GM18507 (cell line): ENCODE data around the gene UBE2D3.
"Not testable (repeated sequence)": the region's sequence is repeated elsewhere in the genome, so short reads cannot be mapped to it uniquely, and the experiment has no call there.

ENCODE experiments used
- DNase-seq: peaks from one replicate; pipeline ENCODE4 v3.0.0; 2011; ENCODE audit warnings: low read depth; ENCODE audit not compliant: insufficient read length; ENCODE audit errors: extremely low spot score
- FAIRE-seq: peaks from 2 replicates; lab custom pipeline; 2011; peaks lifted over from hg19 to GRCh38; lab: Jason Lieb, UNC

Gene UBE2D3

DNA sequence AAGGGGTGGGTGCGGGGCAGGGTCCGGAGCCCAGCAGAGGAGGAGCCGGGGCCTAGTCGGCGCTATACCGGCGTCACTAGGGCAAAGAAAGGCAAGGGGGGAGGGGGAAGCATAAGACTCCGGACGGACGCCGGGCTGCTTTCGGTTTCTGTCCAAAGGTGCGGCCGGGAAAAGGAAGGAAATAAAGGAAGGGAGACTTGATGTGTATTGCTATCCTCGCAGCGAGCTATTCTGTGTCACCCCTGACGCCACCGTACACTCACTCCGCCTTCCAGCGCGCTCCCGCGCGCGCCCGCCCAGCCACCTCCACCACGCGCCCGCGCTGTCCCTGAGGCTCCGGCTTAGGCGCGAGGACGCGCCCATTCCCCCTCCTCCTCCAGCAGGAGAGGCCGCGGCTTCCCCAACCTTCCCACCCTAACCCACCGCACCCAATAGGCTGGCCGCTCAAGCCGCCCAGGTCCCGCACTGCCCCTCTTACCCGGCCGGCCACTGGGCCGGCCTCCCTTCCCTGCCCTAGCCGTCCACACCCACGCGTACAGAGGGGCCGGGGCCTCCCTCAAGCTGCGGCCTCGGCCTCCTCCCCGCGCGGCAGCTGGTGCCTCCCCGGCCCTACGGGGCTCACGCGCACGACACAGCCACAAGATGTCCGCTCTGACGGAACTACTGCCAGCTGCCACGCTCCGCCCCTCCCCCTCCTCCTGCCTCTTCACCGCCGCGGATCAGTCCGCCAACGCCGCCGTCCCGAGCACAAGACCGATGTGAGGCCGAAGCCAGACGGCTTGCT, at the start of gene UBE2D3:
TSS of gene UBE2D3 (minus strand) at position 662 of the 784 bp plus-strand sequence. CDS start 1,043 bp downstream, outside the sequence.
- FAIRE-seq (peak; percentile 86), DNase-seq (peak; percentile 47)

DNA sequence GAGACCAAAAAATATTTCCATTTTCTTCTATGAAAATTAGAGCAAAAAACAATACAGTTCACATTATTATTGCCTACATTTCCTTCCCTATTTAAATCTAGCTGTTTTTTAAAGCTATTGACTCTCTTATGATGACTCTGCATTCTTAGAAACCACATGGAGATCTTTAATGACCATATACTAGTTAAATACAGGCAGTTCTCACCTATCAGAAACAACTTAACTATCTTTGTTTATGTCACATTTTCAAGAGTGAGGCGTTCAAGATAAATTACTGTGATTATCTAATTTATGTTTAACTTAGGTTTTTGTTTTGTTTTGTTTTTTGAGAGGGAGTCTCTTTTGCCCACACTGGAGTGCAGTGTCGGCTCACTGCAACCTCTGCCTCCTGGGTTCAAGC, 44.4 kb upstream of the UBE2D3 start:
- FAIRE-seq = no peak
- no peak for DNase-seq

DNA sequence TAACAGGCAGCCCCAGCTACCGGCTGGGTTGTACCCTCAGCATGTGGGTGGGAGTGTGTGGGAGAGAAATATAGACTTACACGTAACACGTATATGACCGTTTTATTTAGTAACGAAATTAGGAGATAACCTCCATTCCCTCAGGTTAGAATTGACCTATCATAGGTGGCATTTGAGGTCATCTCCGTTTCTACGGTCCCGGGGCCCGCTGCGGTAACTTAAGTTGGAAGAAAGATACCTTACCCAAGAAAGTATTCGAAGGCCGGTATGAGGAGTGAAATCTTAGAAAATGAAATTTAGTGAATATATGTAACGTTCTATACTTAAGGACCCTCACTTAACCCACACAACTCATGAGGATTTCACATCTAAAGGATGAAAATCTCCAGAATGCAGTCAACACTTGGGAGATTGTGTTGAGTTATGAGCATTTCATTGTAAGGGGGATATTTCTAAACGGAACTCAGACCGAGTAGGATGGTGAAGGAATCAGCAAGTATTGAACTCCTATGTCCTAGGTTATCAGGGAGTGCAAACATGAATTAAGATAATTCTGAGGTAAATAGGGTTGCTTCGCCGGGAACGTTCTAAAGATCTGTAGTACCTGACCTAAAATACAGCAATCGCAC, 42.3 kb upstream of the UBE2D3 start:
- peak; percentile 42 for FAIRE-seq

GRCh38 chr4:102868781-102869568, 41.6 kb upstream of the UBE2D3 start, which contains the start of gene CISD2:
TSS of gene CISD2 (plus strand) at chr4:102868992. CDS start at chr4:102869085, 93 bp downstream.
- DNase-seq (peak; percentile 74), FAIRE-seq (peak; percentile 92)

More for the DNA sequence above, 42.3 kb upstream of the UBE2D3 start:
- DNase-seq = no peak

GRCh38 chr4:102868153-102868780, 40.9 kb upstream of the UBE2D3 start:
- DNase-seq (no peak), FAIRE-seq (no peak)

GRCh38 chr4:102867278-102868152, 40.2 kb upstream of the UBE2D3 start:
- FAIRE-seq (peak; percentile 88), DNase-seq (no peak)

GRCh38 chr4:102865327-102865726, 38.0 kb upstream of the UBE2D3 start:
- not testable (repeated sequence) for FAIRE-seq, DNase-seq

- DNase-seq = no peak
- no peak for FAIRE-seq
Measured at GRCh38 chr4:102862747-102863146, 35.4 kb upstream of the UBE2D3 start.

- no peak for DNase-seq
Measured at GRCh38 chr4:102862016-102862415, 34.7 kb upstream of the UBE2D3 start.

GRCh38 chr4:102860611-102861324, 33.4 kb upstream of the UBE2D3 start:
- DNase-seq (no peak), FAIRE-seq (no peak)

More at GRCh38 chr4:102862016-102862415, 34.7 kb upstream of the UBE2D3 start:
- FAIRE-seq = no peak

GRCh38 chr4:102858828-102859464, 31.6 kb upstream of the UBE2D3 start:
- peak; percentile 18 for FAIRE-seq
- DNase-seq = no peak

GRCh38 chr4:102850370-102850769, 23.0 kb upstream of the UBE2D3 start:
- DNase-seq (no peak), FAIRE-seq (no peak)

- DNase-seq = no peak
- FAIRE-seq = peak; percentile 46
Measured at GRCh38 chr4:102849579-102850104, 22.3 kb upstream of the UBE2D3 start.

DNA sequence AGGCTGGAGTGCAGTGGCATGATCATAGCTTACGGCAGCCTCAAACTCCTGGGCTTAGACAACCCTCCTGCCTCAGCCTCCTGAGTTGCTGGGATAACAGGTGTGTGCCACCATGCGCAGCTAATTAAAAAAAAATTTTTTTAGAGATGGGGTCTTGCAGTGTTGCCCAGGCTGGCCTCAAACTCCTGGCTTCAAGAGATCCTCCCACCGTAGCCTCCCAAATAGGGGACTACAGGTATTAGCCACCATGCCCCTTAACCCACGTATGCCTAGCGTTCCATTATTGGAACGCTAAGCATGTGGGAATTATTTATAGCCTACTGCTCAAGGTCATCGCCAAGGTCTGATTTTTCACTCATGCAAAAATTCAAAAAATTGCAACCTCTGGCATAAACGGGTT, 20.3 kb upstream of the UBE2D3 start:
- no peak for FAIRE-seq
- no peak for DNase-seq

DNA sequence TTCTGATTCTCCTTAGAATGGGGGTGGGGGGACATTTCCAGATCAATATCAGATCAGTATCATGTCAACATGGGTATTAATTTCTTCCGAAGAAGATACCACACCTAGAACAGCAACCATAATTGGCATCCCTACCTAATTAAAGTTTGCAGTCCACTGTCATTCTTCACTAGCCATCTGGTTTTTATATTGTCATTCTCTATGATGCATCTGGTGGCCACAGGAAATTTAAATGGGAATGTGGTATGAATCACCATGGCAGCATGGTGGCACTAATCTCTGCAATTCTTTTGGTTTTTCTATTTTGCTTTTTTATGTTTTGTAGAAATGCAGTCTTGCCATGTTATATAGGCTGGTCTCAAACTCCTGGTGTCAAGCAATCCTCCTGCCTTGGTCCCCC, 16.6 kb upstream of the UBE2D3 start:
- FAIRE-seq (no peak), DNase-seq (no peak)

DNA sequence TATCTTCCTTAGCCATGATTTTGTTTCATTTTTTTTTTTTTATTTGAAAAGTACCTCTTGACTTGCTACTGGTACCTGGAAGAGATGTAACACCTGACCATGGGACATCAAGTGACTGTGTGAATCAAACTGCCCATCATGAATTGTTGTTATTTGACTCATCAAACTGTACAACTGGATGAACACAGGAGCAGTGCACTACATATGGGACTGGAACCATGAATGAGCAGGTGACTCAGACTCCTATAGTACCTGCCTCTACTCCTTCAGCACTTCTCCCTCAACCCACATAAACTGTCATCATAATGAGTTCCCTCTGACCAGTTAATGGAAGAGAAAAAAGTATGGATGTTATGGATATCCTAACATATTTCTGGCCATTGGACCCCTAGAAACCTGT, 15.9 kb upstream of the UBE2D3 start:
- no peak for DNase-seq
- FAIRE-seq = no peak

DNA sequence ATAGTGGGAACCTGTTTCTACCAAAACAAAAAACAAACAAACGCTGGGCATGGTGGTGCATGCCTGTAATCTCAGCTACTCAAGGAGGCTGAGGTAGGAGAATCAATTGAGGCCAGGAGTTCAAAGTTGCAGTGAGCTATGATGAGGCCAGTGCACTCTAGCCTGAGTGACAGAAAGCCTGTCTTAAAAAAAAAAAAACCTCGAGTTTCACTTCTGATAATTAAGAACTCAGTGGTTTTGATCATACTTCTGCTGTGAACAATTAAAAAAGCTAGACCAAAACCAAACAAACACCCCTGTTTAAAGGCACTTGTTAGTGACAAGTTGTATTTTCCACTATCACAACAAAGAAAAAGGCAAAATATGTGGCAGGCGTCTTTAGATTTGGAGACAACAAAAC, 15.0 kb upstream of the UBE2D3 start:
- DNase-seq (no peak), FAIRE-seq (peak; percentile 39)
